GM18951 (cell line): ENCODE data around the gene ZDHHC4.

Source experiments
- POLR2A ChIP-seq: IDR thresholded peaks from 4 replicates; pipeline ENCODE4 v1.6.1; 2011; ENCODE audit warnings: mild to moderate bottlenecking; ENCODE audit not compliant: insufficient read length, insufficient read depth; ENCODE audit errors: extremely low read depth
- in situ Hi-C: fragments of 300-500 bp; cut with MboI; formaldehyde crosslinking; loops from one replicate; pipeline ENCODE4 v1.12.0; 2022; ENCODE audit warnings: low sequenced_read_pairs, mixed read lengths, inconsistent platforms; ENCODE audit not compliant: unreplicated experiment

The ZDHHC4 gene

GRCh38 chr7:6546498-6547251, 30.6 kb upstream of the ZDHHC4 start:
- in situ Hi-C loops: no loop called here
- TF ChIP-seq POLR2A: no peak

GRCh38 chr7:6547400-6547799, 29.9 kb upstream of the ZDHHC4 start:
- in situ Hi-C loops: no loop called here
- TF ChIP-seq POLR2A: no peak

- TF ChIP-seq POLR2A: no peak
- in situ Hi-C loops: no loop called here
Observed at GRCh38 chr7:6551016-6551511, 26.2 kb upstream of the ZDHHC4 start, which contains the start of gene GRID2IP. GRID2IP (minus strand) TSS chr7:6551461; CDS start chr7:6551436, 25 bp downstream.

DNA sequence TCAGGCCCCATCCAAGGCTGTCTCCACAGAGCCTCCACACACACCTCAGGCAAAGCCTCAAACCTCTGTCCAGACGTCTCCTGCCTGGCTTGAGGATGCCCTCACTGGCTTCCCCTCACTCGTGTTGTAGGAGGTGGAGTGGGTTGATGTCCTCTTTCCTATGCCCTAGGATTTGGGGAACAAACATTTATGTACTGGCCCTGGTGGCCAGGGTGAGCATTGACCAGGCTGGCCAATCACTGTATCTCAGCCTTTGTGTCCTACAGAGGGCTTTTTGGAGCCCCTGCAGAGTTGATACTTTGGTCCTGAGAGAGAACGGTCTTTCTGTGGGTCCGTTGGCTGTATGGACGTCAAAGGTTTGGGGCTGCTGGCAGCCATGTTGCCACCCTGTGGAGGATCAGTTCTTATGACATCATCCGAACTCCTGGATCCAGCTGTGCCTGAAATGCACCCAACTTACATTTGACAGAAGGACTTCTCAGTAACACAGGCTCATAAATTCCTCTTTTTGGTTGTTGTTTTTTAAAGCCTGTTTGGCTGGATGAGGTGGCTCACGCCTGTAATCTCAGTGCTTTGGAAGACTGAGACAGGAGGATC, 23.7 kb upstream of the ZDHHC4 start:
- TF ChIP-seq POLR2A: no peak
- in situ Hi-C loops: no loop called here

DNA sequence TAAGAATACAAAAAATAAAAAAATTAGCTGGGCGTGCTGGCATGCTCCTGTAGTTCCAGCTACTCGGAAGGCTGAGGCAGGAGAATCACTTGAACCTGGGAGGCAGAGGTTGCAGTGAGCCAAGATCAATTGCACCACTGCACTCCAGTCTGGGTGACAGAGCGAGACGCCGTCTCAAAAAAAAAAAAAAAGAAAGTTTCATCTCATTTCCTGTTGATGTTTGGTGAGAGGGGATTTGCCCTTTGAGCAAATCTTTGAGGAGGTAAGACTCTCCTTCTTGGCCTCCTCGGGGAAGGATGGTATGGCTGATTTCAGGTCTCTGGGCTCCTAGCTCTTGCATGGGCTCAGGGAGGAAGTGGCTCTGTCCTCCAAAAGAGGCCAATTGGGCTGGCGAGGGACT, 22.4 kb upstream of the ZDHHC4 start:
- in situ Hi-C loops: no loop called here

DNA sequence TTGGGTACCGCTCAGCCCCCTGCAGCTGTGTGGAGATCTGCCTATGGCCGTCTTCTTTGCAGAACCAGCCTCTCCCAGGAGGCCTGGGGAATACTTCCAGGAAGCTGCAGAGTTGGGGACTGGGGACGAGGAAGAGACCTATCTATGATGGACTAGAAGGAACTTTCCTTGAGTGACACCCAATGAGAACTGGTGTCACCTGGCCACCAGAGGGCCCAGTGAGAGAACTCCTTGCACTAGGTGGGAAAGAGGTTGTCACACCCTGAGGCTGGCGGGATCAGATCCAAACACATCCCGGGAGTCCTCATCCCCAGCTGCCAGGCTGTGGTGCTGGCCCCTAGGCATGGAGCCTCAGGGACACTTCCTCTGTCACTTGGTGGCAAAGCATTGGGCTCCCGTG, 21.1 kb upstream of the ZDHHC4 start:
- TF ChIP-seq POLR2A: no peak
- in situ Hi-C loops: no loop called here

More for the DNA sequence above, 22.4 kb upstream of the ZDHHC4 start:
- TF ChIP-seq POLR2A: no peak

- in situ Hi-C loops: no loop called here
- TF ChIP-seq POLR2A: no peak
Observed at GRCh38 chr7:6558837-6559236, 18.4 kb upstream of the ZDHHC4 start.

DNA sequence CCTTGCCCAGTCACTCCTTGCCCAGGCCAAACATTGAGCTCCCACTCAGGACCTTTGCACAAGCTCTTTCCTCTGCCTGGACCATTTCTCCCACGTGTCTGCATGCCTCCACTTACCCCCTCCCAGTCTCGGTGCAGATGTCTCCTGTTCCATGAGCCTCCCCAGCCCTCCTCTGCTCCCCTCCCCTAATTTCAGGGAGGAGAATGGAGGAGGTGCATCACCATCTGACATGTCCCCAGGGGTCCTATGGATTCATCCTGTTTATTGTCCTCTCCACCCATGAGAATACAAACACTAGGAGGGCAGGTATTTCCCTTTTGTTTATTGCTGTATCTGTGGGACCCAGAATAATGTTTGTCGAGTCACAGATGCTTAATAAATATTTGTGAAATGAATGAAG, 17.4 kb upstream of the ZDHHC4 start:
- no peak for TF ChIP-seq POLR2A

DNA sequence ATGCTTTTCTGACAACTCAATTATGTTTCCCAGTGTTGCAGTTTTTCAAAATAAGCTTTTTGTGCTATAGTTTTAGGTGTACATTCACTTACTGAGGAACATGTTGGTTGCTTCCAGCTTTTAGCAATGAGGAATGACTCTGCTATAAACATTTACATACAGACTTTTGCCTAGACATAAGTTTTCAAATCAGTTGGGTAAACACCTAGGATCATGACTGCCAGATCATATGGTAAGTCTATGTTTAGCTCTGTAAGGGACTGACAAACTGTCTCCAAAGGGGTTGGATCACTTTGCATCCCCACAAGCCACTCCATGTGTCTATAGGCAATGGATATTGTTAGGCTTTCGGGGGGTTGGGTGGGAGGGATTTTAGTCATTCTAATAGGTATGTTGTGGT, 15.1 kb upstream of the ZDHHC4 start:
- in situ Hi-C loops: no loop called here
- no peak for TF ChIP-seq POLR2A

More for the DNA sequence above, 17.4 kb upstream of the ZDHHC4 start:
- in situ Hi-C loops: no loop called here

GRCh38 chr7:6563936-6564770, 13.1 kb upstream of the ZDHHC4 start:
- TF ChIP-seq POLR2A: no peak
- in situ Hi-C loops: no loop called here

DNA sequence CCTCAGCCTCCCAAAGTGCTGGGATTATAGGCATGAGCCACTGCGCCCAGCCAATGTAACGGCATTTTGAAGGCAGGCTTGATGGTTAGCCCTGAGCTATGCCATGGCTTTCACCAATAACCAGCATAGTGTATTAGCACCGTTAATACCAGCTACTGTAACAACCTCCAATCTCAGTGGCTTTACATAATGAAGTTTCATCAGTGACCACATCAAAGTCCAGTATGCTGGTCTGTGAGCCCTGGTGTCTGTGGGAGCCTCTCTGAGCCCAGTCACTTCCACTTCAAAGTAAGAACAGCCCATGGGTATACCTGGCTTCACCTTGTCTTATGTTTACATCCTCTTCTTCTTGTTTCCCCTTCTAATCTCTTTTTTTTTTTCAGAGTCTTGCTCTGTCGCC, 11.6 kb upstream of the ZDHHC4 start:
- no peak for TF ChIP-seq POLR2A
- in situ Hi-C loops: no loop called here

DNA sequence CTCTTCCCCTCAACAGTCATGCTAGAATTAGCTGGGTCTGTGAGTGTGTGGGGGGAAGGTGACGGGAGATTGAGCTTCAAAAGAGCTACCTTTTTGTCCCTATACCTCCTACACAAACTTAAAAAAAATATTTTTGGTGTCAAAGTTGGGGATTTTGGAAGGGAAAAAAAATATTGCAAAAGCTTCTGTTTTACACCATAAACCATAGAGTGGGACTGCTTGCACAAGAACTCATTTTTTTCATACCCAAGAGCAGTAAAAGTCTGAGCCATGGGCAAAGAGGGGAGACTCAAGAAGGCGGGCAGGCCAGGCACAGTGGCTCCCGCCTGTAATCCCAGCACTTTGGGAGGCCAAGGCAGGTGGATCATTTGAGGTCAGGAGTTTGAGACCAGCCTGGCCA, 9.4 kb upstream of the ZDHHC4 start:
- in situ Hi-C loops: no loop called here
- no peak for TF ChIP-seq POLR2A

DNA sequence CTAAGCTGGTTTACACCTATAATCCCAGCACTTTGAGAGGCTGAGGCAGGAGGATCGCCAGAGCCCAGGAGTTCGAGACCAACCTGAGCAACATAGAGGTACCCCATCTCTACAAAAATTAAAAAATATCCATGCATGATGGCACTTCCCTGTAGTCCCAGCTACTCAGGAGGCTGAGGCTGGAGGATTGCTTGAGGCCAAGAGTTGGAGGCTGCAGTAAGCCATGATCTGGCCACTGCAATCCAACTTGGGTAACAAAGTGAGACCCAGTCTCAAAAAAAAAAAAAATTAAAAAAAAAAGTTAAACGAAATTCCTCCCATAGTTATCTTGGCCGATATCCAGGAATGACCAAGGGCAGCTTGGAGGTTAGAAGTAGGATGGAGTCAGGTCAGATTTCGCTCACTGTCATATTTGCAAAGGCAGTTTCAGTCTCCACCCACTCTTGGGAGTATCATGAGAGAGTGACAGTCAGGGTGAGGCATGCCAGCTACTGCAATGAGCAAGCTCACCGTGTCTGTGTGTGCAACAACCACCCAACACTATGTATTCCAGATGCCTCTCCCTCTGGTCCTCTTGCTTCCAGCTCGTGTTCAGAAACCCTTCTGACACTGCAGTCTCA, 6.0 kb upstream of the ZDHHC4 start:
- no peak for TF ChIP-seq POLR2A
- in situ Hi-C loops: no loop called here

DNA sequence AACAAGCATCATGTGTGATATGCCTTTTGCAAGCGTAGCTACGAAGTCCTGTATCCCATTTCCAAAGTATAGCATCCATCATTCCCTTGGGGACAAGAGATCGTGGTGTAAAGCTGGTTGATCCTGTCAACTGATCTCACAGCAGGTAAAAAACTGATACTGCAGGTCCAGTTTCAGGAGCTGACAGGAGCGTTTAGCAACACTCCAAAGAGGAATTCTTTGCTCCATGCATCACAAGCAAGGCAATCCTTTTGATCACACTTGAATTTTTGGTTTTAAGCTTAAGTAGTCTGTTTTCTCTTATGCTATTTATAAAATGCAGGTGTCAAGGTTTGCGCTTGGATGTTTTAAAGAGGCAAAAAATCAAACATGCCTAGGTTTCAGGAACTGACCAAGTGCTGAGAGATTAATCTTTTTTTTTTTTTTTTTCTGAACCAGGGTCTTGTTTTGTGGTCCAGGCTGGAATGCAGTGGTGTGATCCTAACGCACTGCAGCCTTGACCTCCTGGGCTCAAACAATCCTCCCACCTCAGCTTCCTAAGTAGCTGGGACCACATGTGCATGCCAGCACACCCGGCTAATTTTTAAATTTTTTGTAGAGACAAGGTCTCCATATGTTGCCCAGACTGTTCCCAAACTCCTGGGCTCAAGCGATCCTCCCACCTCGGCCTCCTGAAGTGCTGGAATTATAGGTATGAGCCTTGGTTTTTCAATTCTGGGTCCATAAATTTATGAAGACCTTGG, 1.8 kb upstream of the ZDHHC4 start:
- in situ Hi-C loops: no loop called here
- TF ChIP-seq POLR2A: no peak
